22Rv1 (cell line): Measurements from ENCODE around the gene SYNGR1.

ENCODE experiments used
- H3K27ac ChIP-seq: fragments of 450-650 bp; 2 replicates; pipeline ENCODE4 v1.5.1; 2017
- ZFX ChIP-seq: fragments of 450-650 bp; IDR thresholded peaks from 2 replicates; pipeline ENCODE4 v1.6.1; 2017; ENCODE audit warnings: antibody characterized with exemption, borderline replicate concordance
- TF ChIP-seq, protein P1 (sequence below): fragments of 450-650 bp; IDR thresholded peaks from 2 replicates; pipeline ENCODE4 v1.5.1; 2017; ENCODE audit warnings: mild to moderate bottlenecking

SYNGR1 gene

DNA sequence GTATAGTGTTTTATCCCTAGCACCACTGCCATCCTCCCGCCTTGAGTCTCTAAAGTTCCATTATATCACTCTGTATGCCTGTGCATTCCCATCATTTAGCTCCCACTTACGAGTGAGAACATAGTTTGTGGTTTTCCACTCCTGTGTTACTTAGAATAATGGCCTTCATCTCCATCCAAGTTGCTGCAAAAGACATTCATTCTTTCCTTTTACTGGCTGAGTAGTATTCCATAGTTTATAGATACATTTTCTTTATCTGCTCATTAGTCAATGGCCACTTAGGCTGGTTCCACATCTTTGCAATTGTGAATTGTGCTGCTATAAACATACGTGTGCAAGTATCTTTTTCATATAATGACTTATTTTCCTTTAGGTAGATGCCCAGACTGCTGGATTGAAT is 74.2 kb downstream of the SYNGR1 start:
- no peak for TF ChIP-seq ZFX
- TF ChIP-seq, protein P1, sequence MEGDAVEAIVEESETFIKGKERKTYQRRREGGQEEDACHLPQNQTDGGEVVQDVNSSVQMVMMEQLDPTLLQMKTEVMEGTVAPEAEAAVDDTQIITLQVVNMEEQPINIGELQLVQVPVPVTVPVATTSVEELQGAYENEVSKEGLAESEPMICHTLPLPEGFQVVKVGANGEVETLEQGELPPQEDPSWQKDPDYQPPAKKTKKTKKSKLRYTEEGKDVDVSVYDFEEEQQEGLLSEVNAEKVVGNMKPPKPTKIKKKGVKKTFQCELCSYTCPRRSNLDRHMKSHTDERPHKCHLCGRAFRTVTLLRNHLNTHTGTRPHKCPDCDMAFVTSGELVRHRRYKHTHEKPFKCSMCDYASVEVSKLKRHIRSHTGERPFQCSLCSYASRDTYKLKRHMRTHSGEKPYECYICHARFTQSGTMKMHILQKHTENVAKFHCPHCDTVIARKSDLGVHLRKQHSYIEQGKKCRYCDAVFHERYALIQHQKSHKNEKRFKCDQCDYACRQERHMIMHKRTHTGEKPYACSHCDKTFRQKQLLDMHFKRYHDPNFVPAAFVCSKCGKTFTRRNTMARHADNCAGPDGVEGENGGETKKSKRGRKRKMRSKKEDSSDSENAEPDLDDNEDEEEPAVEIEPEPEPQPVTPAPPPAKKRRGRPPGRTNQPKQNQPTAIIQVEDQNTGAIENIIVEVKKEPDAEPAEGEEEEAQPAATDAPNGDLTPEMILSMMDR: no peak

DNA sequence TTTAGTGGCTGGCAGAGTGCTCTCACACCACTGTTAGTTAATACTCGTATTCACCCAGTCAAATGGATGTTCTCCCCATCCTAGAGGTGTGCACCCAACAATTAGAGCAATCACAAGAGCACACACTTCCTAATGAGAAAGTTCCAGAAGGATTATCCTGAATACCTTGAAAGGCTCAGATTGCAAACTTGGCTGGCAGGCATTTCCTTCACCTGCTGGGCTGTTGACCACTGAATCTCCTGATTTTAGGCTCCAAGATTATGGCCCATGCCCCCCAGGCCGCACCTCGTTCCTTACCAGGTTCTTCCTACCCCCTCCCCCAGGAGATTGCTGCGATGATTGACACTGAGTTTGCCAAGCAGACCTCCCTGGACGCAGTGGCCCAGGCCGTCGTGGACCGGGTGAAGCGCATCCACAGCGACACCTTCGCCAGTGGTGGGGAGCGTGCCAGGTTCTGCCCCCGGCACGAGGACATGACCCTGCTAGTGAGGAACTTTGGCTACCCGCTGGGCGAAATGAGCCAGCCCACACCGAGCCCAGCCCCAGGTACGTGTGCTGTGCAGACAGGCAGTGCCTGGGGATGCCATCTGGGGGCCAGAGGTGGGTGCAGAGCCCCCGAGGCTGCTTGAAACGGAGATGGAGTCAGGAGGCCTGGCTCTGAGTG is 76.7 kb downstream of the SYNGR1 start:
- TF ChIP-seq, protein P1: no peak
- TF ChIP-seq ZFX: no peak
- H3K27ac ChIP-seq: no peak overlapping the region

More for the DNA sequence above, 74.2 kb downstream of the SYNGR1 start:
- no peak overlapping the region for H3K27ac ChIP-seq

DNA sequence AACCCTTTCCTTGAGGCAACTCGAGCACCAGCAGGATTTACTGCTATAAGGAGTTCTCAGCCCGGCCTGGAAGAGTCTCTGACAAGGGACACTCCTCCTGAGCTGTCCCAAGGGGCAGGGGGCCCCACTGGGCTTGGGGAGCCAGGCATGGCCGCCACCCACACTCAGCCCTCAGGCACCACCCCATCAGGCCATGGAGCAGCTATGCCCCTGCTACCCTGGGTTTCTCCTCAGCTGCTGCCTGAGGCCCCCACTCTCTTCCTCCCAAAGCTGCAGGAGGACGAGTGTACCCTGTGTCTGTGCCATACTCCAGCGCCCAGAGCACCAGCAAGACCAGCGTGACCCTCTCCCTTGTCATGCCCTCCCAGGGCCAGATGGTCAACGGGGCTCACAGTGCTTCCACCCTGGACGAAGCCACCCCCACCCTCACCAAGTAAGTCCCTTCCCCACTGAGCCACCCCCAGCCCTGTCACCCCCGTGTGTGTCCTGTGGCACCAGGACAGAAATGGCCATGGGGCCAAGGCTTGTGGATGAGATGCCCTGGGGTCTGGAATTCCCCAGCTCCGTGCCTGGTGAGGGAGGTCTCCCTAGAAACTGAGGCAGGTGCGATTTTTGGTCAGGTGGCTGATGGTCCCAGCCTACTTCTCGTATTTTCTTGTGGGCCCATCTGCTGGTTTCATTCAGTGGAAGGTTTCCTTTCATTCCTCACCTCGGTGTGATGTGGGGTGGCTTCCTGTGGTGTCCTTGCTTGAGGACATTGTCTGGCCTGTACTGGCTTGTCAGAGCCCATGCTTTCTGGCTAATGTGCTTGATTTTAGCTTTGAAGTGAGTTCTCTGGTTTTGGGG is 78.2 kb downstream of the SYNGR1 start:
- H3K27ac ChIP-seq: no peak overlapping the region
- TF ChIP-seq, protein P1: no peak
- TF ChIP-seq ZFX: no peak

DNA sequence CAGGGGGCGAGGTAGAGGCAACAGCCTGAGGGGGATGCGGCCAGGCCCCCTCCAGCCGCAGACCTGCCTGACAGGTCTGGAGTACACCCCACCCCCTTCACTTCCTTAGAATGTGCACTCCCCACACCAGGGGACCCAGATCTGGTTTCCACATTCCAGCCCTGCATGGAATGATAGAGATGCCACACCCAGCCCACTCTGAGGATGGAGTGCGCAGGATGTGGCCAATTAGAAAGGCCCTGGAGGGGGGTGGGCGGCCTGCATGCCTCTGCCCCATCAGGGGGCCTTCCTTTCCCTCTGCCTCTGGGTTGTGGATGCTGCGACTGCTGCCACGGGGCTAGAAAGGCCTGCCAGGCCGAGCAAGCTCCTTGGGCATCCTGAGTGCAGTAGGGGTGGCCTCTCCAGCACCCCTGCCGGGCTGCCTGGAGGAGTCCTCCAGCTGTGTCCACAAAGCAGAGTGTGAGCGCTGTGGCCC is 78.8 kb downstream of the SYNGR1 start:
- H3K27ac ChIP-seq: no peak overlapping the region

DNA sequence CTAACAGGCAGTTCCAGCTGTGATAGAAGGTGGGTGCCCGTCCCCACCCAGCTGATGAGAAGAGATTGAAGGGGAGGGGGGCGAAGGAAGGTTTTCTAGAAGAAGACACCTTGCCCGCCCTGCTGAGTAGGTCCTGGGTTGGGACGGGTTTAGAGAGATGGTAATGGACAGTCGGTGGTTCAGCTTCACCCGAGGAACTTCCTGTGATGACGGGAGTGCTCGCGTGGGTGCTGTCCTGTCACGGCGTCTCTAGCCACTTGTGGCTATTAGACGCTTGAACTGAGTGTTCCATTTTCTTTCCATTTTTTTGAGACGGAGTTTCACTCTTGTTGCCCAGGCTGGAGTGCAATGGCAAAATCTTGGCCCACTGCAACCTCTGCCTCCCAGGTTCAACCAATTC is 79.4 kb downstream of the SYNGR1 start:
- TF ChIP-seq ZFX: no peak
- TF ChIP-seq, protein P1: no peak
- no peak overlapping the region for H3K27ac ChIP-seq

More for the DNA sequence above, 78.8 kb downstream of the SYNGR1 start:
- TF ChIP-seq ZFX: no peak
- TF ChIP-seq, protein P1: no peak

DNA sequence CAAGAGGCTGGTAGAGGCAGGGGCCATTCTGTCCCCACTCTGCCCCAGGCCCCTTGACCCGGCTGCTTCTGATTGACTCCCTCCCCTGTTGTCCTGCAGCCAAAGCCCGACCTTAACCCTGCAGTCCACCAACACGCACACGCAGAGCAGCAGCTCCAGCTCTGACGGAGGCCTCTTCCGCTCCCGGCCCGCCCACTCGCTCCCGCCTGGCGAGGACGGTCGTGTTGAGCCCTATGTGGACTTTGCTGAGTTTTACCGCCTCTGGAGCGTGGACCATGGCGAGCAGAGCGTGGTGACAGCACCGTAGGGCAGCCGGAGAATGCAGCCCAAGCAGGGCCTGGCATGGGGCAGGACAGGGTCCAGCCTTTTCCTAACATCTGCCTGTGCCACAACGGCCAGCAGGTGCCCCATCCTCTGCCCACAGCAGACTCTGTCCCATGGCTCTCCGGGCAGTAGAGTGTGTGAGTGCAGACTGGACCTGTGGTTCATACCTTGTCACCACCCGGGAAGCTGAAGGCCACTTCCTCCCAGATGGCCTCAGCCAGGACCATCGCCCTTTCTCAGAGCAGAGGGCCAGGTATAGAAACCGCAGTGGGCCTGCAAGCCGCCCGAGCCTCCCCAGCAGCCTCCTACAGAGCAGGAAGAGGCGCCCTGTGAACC is 80.3 kb downstream of the SYNGR1 start:
- no peak overlapping the region for H3K27ac ChIP-seq
- TF ChIP-seq, protein P1: no peak
- TF ChIP-seq ZFX: no peak
